Measurements from ENCODE around the gene KLHL26.

KLHL26 gene

DNA sequence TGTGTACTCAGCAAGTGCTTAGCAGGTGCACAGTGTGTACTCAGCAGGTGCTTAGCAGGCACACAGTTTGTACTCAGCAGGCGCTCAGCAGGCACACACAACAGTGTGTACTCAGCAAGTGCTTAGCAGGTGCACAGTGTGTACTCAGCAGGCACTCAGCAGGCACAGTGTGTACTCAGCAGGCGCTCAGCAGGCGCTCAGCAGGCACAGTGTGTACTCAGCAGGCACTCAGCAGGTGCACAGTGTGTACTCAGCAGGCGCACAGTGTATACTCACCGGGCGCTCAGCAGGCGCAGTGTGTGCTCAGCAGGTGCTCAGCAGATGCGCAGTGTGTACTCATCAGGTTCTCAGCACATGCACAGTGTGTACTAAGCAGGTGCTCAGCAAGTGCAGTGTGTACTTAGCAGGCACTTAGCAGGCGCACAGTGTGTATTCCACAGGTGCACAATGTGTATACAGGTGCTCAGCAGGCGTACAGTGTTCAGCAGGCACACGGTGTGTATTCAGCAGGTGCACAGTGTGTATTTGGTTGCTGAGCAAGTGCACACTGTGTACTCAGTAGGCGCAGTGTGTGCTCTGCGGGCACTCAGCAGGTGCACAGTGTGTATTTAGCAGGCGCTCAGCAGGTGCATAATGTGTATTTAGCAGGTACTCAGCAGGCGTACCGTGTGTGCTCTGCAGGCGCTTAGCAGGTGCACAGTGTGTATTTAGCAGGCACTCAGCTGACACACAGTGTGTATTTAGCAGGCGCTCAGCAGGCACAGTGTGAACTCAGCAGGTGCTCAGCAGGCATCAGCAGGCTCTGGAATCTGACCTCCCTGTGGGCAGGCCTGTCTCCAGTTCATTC lies 61.7 kb downstream of the KLHL26 start:
- DNase-seq = no peak

GRCh38 chr19:18699403-18700054 lies 62.7 kb downstream of the KLHL26 start:
- no peak for DNase-seq

- peak; percentile 66 for DNase-seq
These were observed 63.8 kb downstream of the KLHL26 start for GRCh38 chr19:18700501-18701249.

DNA sequence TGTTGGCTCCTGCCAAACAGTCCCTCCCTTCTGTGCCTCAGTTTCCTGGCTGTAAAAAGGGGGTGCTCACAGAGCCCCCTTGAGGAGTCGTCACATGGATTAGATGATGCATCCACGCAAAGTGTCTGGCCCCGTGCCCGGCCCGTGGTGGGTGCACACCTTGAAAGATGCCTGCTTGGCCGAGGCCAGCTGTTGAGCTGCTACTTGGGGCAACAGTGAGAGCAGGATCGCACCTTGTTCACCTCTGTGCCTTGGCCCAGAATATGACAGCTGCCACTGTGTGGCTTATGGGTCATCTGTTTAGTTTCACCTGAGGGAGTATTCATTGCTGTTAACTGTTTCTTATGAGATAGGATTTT lies 64.4 kb downstream of the KLHL26 start:
- DNase-seq = no peak

- no peak for DNase-seq
These were observed 67.2 kb downstream of the KLHL26 start for GRCh38 chr19:18704054-18704453.

- DNase-seq = no peak
These were observed 68.1 kb downstream of the KLHL26 start for GRCh38 chr19:18704971-18705370.

DNA sequence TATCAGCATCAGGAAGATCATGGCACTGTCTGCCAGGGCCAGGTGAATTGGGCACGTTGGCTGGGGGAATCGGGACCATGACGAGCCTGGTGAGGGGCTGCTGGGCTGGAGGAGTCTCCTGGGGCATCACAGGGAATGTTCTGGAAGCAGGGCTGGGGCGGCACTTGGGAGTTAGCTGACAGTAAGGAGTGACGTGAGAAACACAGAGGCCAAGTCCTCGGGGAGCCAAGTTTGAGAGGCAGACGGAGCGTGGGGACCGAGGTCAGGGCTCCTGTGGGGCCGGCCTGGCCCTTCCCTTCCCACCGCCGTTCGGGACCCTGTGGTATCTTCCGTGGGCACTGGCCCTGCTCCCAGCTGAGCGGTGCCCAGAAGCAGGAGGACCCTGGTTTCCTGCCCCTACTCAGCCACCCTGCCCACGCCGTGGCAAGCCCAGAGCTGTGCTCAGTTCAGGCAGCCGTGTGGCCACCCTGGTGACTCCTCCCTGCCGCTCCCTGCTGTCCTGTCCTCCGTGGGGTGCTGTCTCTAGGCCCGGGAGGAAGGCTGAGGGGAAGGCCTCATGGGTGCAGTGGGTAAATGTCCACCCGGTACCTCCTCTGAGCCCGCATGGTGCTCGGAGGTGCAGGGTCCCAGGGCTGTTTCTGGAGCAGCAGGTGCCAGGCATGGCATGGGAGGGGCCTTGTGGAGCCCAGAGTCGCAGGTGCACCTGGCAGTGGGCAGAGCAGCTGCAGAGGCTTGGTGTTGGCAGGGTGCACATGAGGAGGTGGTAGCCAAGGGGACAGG lies 71.8 kb downstream of the KLHL26 start:
- no peak for DNase-seq

- DNase-seq = no peak
These were observed 72.7 kb downstream of the KLHL26 start for GRCh38 chr19:18709546-18709945.

DNA sequence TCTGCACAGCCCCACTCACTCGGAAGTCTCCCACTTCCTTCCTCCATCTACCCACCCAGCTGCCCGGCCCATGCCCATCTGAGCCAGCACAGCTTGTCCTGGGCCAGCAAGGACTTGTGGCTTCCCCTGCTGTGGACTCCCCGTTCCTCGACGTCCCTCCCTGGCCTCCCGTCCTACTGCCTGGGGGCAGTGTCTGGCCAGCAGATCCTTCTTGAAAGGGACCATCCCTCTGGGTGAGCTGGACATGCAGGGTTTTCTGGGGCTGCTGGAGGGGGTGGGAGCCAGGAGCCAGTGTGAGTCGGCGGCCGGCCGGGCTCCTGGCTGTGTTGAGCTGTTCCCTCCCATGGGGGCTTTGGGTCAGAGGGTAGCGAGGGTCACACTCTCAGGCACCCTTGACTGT lies 73.4 kb downstream of the KLHL26 start:
- DNase-seq = no peak

- DNase-seq = peak; percentile 93
These were observed 74.3 kb downstream of the KLHL26 start for GRCh38 chr19:18710996-18711751.

DNA sequence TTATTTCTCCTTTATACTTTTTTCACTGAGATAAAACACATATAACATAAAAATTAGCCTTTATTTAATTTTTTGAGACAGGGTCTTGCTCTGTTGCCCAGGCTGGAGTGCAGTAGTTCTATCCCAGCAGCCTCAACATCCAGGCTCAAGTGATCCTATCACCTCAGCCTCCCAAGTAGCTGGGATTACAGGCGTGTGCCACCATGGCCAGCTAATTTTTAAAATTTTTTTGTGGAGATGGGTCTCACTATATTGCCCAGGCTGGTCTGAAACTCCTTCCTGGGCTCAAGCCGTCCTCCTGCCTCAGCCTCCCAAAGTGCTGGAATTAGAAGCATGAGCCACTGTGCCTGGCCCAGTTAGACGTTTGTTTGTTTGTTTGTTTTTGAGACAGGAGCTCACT lies 75.1 kb downstream of the KLHL26 start:
- no peak for DNase-seq

GRCh38 chr19:18712981-18713380 lies 76.2 kb downstream of the KLHL26 start:
- peak; percentile 72 for DNase-seq

DNA sequence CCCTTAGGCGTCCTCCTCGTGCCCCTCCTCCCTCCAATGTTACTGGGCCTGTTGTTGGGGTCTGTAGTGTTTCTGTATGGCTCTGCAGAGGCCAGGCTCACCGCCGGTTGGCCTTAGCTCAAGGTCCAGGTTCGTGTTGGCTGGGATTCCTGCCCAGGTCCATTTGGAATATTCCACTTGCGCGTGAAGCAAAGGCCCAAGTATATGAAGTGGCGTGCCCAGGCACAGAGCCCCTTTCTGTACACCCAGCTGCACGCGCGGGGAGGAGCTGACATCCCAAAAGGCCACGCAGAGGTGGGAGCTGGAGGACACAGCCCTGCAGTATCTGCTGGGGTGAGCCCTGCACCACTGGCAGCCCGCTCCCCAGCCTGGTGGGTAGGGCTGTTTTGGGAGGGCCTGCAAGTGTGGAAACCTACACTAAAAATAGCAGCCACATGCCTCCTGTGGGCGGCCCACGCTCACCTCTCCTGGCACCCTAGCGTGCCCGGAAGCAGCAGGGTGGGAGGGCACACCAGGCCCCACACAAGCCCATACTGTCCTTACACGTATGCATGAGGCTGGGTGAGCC lies 76.8 kb downstream of the KLHL26 start:
- peak; percentile 45 for DNase-seq

DNA sequence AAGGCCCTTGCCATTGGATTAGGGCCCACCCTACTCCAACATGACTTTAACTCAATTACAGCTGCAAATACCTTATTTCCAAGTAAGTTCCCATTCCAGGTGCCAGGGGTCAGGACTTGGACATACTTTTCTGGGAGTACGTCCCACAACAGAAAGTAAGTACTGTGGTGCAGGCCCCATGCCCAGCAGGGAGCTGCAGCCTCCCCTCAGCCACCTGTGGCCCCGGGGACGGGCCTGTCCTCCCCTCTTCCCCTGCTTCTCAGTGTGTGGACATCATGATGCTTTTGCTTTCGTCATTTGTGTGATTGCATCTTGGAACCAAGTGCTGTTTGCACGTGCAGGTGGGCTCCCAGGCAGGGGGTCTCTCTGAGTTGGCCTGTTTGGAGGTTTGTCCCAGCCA lies 78.6 kb downstream of the KLHL26 start:
- no peak for DNase-seq

GRCh38 chr19:18716857-18717256 lies 80.0 kb downstream of the KLHL26 start:
- DNase-seq = no peak

- DNase-seq = no peak
These were observed 80.8 kb downstream of the KLHL26 start for GRCh38 chr19:18717601-18718000.

DNA sequence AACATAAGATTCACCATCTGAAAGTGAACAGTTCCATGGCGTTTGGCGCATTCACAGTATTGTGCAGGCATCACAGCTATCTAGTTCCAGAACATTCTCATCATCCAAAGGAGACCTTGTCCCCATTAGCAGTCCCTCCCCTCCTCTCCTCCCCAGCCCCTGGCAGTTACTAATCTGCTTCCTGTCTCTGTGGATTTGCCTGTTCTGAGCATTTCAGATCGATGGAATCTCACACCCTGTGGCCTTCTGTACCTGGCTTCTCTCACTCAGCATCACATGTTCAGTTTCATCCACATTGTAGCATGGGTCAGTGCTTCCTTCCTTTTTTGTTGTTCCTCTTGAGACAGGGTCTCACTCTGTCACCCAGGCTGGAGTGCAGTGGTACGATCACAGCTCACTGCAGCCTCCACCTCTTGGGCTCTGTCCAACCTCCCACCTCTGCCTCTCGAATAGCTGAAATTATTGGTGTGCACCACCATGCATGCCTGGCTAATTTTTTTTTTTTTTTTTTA lies 81.2 kb downstream of the KLHL26 start:
- DNase-seq = no peak

GRCh38 chr19:18718846-18719458 lies 82.1 kb downstream of the KLHL26 start:
- no peak for DNase-seq

DNA sequence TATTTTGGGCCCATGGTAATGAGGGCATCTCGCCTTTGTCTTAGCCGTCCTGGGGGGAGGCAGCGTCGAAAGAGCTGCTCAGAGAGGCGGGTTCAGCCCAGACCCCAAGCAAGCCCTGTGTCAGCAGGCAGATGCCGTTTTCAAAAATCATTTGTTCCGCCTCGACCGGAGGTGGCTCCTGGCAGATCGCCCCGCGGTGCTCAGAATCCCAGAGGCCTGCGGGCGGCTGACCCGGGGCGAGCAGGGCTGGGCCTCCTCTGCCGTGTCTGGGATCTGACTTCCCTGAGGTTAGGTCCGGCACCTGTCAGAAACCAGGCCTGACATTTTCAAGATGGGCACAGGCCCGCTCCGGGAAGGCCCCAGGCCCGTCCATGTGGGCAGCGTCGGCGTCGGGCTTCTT lies 82.7 kb downstream of the KLHL26 start:
- no peak for DNase-seq
